GM19467 (cell line): ENCODE measurements around the gene PEX26.
"Not testable (repeated sequence)": the region's sequence is repeated elsewhere in the genome, so short reads cannot be mapped to it uniquely, and the experiment has no call there.

Experiments used
- ATAC-seq: cut with Tn5 transposase; IDR thresholded peaks from one replicate; pipeline ENCODE4 v1.9.1; 2021; ENCODE audit warnings: mild to moderate bottlenecking, moderate library complexity; ENCODE audit not compliant: unreplicated experiment

PEX26 gene

GRCh38 chr22:18077639-18078328 lies at the start of gene PEX26:
PEX26 (plus strand) TSS chr22:18077990; CDS start chr22:18078377, 387 bp downstream.
- peak; percentile 85 for ATAC-seq

- ATAC-seq: no peak
These were observed 48.8 kb upstream of the PEX26 start for GRCh38 chr22:18028817-18029527.

- no peak for ATAC-seq
These were observed 48.0 kb upstream of the PEX26 start for GRCh38 chr22:18029686-18030267.

GRCh38 chr22:18031695-18032454 lies 45.9 kb upstream of the PEX26 start:
- no peak for ATAC-seq

- no peak for ATAC-seq
These were observed 45.2 kb upstream of the PEX26 start for GRCh38 chr22:18032455-18033101.

- ATAC-seq: no peak
These were observed 44.4 kb upstream of the PEX26 start for GRCh38 chr22:18033204-18033998.

- no peak for ATAC-seq
These were observed 43.7 kb upstream of the PEX26 start for GRCh38 chr22:18034076-18034475.

GRCh38 chr22:18035751-18036150 lies 42.0 kb upstream of the PEX26 start:
- no peak for ATAC-seq

GRCh38 chr22:18040898-18041297 lies 36.9 kb upstream of the PEX26 start:
- not testable (repeated sequence) for ATAC-seq

- no peak for ATAC-seq
These were observed 35.1 kb upstream of the PEX26 start for GRCh38 chr22:18042685-18043084.

GRCh38 chr22:18044548-18045271 lies 33.1 kb upstream of the PEX26 start:
- no peak for ATAC-seq

- ATAC-seq: no peak
These were observed 32.0 kb upstream of the PEX26 start for GRCh38 chr22:18045794-18046193.

GRCh38 chr22:18048041-18048440 lies 29.7 kb upstream of the PEX26 start:
- ATAC-seq: no peak

GRCh38 chr22:18048441-18048898 lies 29.3 kb upstream of the PEX26 start:
- no peak for ATAC-seq

GRCh38 chr22:18050065-18050464 lies 27.7 kb upstream of the PEX26 start:
- no peak for ATAC-seq

- ATAC-seq: not testable (repeated sequence)
These were observed 26.7 kb upstream of the PEX26 start for GRCh38 chr22:18051113-18051512.

GRCh38 chr22:18053216-18053946 lies 24.4 kb upstream of the PEX26 start:
- ATAC-seq: not testable (repeated sequence)

GRCh38 chr22:18055619-18056160 lies 22.1 kb upstream of the PEX26 start:
- ATAC-seq: no peak
